ENCODE measurements around the gene SS18L1. TPM values are rescaled to one million over a fixed set of nuclear protein-coding genes. Genes with fewer than 3 reads are reported as not detected.

Gene SS18L1
- total and polyA plus RNA-seq, 12 donors: 9.0 to 45.7 (median 14.4) TPM

GRCh38 chr20:62222266-62222850 is 78.8 kb downstream of the SS18L1 start:
- 84 to 88% (median 87%) methylated on average over 8 to 18 of the region's 18 CpGs for WGBS, 4 donors
- TF ChIP-seq CTCF (IDR thresholded peaks at IDR 0.05): no peak
- no peak for DNase-seq
- H3K27me3 ChIP-seq: peaks cover 24% of the 10 kb centered on the region
- no peaks in the 10 kb centered on the region for H3K9me3 ChIP-seq (replicated peaks in 1 of 3)
- H3K4me1 ChIP-seq (replicated peaks in 1 of 2): peaks cover 10 to 13% of the 10 kb centered on the region in 2 donors
- H3K27ac ChIP-seq: no peak overlapping the region
- H3K36me3 ChIP-seq (replicated peaks in 1 of 2): no peaks in the 10 kb centered on the region
- intact Hi-C loops (cut with DNase I): no loop called here
- no peak overlapping the region for H3K4me3 ChIP-seq

- peaks cover 20% of the 10 kb centered on the region for H3K27me3 ChIP-seq
- intact Hi-C loops (cut with DNase I): no loop called here
- DNase-seq: no peak
- H3K9me3 ChIP-seq (replicated peaks in 1 of 3): no peaks in the 10 kb centered on the region
- TF ChIP-seq POLR2A (IDR thresholded peaks at IDR 0.05) (no peak), CTCF (IDR thresholded peaks at IDR 0.05) (no peak)
- WGBS, 4 donors: 73 to 81% (median 78%) methylated on average over 9 to 13 of the region's 13 CpGs
- H3K4me1 ChIP-seq (replicated peaks in 1 of 2): peaks cover 10 to 13% of the 10 kb centered on the region in 2 donors
- H3K36me3 ChIP-seq (replicated peaks in 1 of 2): no peaks in the 10 kb centered on the region
- H3K27ac ChIP-seq: no peak overlapping the region
- no peak overlapping the region for H3K4me3 ChIP-seq
Observed at GRCh38 chr20:62222972-62223371, 79.4 kb downstream of the SS18L1 start.

- H3K4me1 ChIP-seq (replicated peaks in 1 of 2): peaks cover 10 to 13% of the 10 kb centered on the region in 2 donors
- peaks cover 14% of the 10 kb centered on the region for H3K27me3 ChIP-seq
- intact Hi-C loops (cut with DNase I): no loop called here
- no peaks in the 10 kb centered on the region for H3K9me3 ChIP-seq (replicated peaks in 1 of 3)
- H3K27ac ChIP-seq: no peak overlapping the region
- WGBS, 4 donors: 73 to 89% (median 83%) methylated on average over 3 to 9 of the region's 9 CpGs
- no peaks in the 10 kb centered on the region for H3K36me3 ChIP-seq (replicated peaks in 1 of 2)
- DNase-seq: no peak
- no peak for TF ChIP-seq POLR2A (IDR thresholded peaks at IDR 0.05)
- no peak for TF ChIP-seq CTCF (IDR thresholded peaks at IDR 0.05)
- no peak overlapping the region for H3K4me3 ChIP-seq
Observed at GRCh38 chr20:62223571-62223970, 80.0 kb downstream of the SS18L1 start.

GRCh38 chr20:62224113-62224855 is 80.7 kb downstream of the SS18L1 start:
- intact Hi-C loops (cut with DNase I): no loop called here
- Histone ChIP-seq H3K27ac (no peak overlapping the region), H3K27me3 (peaks cover 9% of the 10 kb centered on the region)

More at GRCh38 chr20:62224113-62224855, 80.7 kb downstream of the SS18L1 start:
- Histone ChIP-seq H3K4me1 (replicated peaks in 1 of 2) (peaks cover 10 to 12% of the 10 kb centered on the region in 2 donors), H3K4me3 (no peak overlapping the region), H3K36me3 (replicated peaks in 1 of 2) (no peaks in the 10 kb centered on the region), H3K9me3 (replicated peaks in 1 of 3) (no peaks in the 10 kb centered on the region)
- no peak for TF ChIP-seq CTCF (IDR thresholded peaks at IDR 0.05)
- no peak for TF ChIP-seq POLR2A (IDR thresholded peaks at IDR 0.05)
- 59 to 69% (median 65%) methylated on average over 18 to 21 of the region's 21 CpGs for WGBS, 4 donors
- DNase-seq: no peak
